Measurements from ENCODE around the gene ACTL9.
"Not testable (repeated sequence)": the region's sequence is repeated elsewhere in the genome, so short reads cannot be mapped to it uniquely, and the experiment has no call there.

The ACTL9 gene

GRCh38 chr19:8698433-8699063 lies at the start of gene ACTL9:
Gene ACTL9, minus strand, starts transcription at chr19:8698795. Its CDS starts 94 bp downstream, at chr19:8698701.
- no peak for DNase-seq (ENCODE audit: low spot score)

- DNase-seq (ENCODE audit: low spot score) = not testable (repeated sequence)
These were observed 40.9 kb upstream of the ACTL9 start for GRCh38 chr19:8739291-8740065.

- DNase-seq (ENCODE audit: low spot score) = no peak
These were observed 39.8 kb upstream of the ACTL9 start for GRCh38 chr19:8738377-8738776.

DNA sequence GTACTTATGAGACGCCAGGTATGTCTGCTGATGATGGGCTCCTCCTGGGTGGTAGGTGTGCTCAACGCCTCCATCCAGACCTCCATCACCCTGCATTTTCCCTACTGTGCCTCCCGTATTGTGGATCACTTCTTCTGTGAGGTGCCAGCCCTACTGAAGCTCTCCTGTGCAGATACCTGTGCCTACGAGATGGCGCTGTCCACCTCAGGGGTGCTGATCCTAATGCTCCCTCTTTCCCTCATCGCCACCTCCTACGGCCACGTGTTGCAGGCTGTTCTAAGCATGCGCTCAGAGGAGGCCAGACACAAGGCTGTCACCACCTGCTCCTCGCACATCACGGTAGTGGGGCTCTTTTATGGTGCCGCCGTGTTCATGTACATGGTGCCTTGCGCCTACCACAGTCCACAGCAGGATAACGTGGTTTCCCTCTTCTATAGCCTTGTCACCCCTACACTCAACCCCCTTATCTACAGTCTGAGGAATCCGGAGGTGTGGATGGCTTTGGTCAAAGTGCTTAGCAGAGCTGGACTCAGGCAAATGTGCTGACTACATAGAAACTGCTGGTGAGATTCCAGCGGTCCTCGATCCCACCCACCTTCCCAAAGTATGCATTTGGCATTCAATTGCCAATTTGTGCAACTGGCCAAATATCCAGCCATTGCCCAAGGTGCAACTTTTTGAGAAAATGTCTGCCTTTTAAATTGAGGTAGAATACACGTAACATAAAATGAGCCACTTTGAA lies 33.0 kb upstream of the ACTL9 start:
- no peak for DNase-seq (ENCODE audit: low spot score)

GRCh38 chr19:8724276-8724675 lies 25.7 kb upstream of the ACTL9 start:
- DNase-seq (ENCODE audit: low spot score) = no peak

DNA sequence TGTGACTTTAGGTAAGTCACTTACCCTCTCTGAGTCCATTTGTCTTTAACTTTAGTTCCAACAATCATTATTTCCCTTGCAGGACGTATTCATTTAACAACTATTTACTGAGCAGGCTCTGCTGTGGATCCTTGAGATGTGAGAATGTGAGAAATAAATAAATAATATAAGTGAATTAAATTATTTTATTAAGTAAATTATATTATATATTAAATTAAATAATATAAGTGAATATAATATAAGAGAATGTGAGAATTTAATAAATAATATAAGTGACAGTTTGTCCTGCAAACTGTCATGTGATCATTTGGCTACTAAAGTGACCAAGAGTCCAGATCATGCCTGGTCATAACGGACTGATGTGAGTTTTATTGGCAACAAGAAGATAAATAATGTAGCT lies 23.4 kb upstream of the ACTL9 start:
- no peak for DNase-seq (ENCODE audit: low spot score)

DNA sequence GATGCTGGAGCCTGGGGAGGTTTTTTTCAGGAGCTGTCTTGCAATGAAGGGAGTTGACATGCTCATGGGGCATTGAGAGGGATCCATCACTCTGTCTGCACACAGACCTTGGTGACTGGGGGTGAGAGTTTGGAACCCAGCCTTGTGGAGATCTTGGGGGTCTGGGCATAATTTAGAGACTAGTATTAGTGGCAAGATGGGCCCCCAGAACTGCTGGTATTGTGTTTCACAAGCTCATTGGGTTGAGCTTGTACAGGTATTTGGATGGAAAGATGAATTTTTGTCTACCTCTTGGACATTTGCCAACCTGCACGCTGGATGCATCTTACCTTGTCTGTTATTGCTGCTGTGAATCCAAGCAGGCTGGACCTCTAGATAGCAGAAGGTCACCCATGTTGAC lies 22.7 kb upstream of the ACTL9 start, which contains the start of gene OR2Z1:
TSS of gene OR2Z1 (plus strand) at position 301 of the 400 bp plus-strand sequence. CDS start 9,395 bp downstream, outside the sequence.
- DNase-seq (ENCODE audit: low spot score) = no peak

GRCh38 chr19:8710337-8710736 lies 11.7 kb upstream of the ACTL9 start:
- not testable (repeated sequence) for DNase-seq (ENCODE audit: low spot score)

DNA sequence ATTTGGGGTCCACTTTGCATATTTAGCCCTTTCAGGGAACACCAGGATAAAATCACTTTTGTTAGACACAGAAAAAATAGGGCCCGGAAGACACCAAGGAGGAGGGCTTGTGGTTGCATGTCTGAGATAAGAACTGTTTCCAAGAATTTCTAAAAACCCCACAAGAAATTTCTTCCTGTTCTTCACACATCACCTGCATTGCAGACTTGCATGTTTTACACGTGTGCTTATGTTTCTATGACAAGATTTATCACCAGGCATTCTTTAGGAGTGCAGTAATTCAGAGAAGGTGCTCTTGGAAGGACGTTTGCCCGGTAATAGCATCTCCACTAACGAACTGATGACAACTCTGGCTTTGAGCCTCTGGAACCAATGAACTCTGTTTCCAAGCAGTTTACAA lies 7.1 kb upstream of the ACTL9 start:
- DNase-seq (ENCODE audit: low spot score) = no peak

- DNase-seq (ENCODE audit: low spot score) = not testable (repeated sequence)
These were observed 6.7 kb upstream of the ACTL9 start for GRCh38 chr19:8705304-8705703.

DNA sequence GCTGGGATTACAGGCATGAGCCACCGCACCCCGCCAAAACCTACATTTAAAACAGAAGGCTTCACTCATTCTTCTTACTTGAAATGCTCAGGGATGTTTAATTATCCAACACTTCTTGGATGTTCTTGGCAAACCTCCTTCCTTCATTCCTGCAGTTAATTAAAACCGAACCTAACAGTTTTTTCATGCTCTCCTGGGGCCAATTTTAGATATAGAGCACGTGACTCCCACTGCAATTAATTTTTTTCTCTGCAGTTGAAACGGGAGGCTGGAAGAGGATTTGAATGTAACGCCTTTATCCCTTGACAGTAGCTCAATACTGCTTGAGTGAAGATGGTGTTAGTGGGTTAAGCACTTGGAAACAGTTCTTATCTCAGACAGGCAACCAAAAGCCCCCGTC lies 4.6 kb upstream of the ACTL9 start:
- no peak for DNase-seq (ENCODE audit: low spot score)

DNA sequence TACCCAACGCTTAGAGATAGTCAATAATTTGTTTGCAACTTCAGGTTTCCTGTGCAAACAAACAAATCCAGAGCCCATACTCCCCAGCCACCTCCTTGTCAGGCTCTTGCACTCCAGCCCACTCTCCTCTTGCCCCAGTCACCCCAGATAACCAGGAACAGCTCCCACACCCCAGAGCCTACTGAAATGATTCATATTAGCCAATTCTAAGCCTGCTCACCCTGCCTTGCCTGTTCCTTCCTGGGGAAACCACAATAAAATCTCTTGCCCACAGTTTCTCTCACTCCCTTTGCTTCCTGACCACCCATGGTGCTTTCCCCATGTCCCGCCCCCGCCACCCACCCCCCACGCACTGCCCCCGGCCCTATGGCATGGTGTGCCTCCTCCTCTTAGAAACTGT lies 3.8 kb upstream of the ACTL9 start:
- no peak for DNase-seq (ENCODE audit: low spot score)

DNA sequence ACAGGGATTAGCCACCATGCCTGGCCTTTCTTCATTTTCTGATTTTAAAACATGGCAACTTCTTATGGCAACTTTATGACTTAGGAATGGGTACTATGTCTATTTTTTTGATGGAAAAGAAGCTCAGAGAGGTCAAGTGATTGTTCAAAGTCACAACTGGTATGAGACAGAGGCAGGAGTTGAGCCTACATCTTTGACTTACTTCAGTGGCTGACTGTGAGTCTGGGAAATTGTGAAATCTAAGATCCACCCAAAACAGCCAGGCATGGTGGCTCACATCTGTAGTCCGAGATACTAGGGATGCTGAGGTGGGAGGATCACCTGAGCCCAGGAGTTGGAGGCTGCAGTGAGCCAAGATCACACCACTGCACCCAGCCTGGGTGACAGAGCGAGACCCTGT lies 2.4 kb upstream of the ACTL9 start:
- DNase-seq (ENCODE audit: low spot score) = no peak

DNA sequence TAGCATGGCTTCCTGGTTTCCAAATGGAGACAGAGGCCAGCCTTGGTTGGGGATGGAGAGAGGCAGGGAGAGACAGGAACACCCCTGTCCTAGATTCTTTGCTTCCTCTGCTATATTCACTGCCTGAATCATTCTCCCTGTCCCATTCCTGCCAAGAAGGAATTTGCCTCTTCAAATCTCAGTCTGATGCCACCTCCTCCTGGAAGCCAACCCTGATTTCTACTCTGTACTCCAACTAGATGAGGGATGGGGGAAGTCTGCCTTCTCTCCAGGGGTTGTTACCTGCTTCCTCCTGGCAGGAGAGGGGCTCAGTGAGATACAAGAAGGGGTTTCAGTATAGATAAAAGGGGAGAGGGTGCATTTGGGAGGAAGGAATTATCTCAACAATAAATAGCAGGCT lies 1.3 kb upstream of the ACTL9 start:
- no peak for DNase-seq (ENCODE audit: low spot score)

DNA sequence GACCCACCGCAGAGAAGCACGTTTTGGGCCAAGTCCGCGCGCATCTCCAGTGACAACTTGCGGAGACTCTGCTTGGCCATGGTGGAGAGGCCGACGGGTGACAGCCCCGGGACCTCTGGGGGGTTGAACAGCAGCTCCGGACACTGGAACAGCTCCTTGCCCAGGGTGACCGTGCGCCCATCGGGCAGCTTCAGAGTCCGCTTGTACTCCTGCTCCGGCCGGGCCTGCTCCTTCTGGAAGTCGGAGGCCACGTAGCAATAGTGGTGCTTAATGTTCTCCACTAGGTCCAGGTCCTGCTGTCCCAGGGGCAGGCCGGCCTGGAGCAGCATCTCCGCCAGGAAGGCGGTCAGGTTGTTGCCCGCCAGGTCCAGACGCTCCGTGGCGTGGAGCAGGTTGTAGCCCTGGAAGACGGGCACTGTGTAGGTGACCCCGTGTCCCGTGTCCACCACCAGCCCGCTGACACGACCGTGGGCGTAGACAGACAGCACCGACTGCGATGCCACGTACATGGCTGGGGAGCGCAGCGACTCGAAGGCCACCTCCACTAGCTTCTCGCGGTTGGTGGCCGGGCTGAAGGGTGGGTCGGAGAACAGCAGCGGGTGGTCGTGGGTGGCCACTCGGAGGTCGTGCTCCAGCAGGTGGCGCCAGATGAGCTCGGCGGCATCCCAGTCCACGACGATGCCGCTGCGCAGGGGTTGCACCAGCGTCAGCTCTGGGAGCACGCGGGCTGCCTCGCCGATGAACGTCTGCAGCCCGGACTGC lies 743 bp downstream of the ACTL9 start:
- no peak for DNase-seq (ENCODE audit: low spot score)

GRCh38 chr19:8696993-8697392 lies 1.6 kb downstream of the ACTL9 start:
- no peak for DNase-seq (ENCODE audit: low spot score)

DNA sequence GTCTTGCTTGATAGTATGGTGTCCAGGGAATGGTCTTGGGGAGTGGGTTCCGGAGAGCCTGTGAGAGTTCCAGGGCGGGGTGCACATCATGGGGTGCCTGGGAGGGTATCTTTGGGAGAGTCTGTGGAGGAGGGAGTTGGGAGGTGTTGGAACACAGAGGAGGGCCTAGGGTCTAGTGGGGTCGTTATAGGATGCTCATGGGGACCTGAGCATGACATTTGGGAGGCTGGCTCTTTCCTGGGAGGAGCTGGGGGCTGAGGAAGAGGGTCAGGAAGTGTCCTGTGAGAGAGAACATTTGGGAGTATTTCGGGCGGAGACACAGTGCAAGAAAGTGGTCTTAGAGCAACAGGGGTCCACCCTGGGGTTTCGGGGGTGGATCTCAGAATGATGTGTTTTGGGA lies 2.7 kb downstream of the ACTL9 start:
- DNase-seq (ENCODE audit: low spot score) = no peak

DNA sequence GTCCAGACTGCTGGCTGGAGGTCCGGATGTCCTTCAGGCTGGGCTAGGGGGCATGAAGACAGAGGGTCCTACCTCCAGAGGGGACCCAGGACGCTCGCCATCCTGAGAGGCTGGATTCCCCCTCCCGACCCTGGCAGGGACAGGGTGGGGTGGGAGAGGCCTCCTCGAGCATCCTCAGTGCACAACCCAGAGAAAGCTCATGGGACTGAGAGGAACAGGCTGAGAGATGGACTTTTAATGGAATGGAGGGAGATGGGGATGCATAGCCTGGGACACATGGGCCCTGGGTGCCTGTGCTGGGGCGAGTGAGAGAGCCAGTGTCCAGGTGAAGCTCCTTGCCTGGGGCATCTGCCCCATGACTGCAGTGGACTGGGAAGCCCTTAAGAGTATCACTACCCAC lies 3.1 kb downstream of the ACTL9 start:
- DNase-seq (ENCODE audit: low spot score) = no peak

GRCh38 chr19:8690753-8691539 lies 7.6 kb downstream of the ACTL9 start:
- DNase-seq (ENCODE audit: low spot score) = no peak

- DNase-seq (ENCODE audit: low spot score) = no peak
These were observed 9.7 kb downstream of the ACTL9 start for GRCh38 chr19:8688930-8689329.

DNA sequence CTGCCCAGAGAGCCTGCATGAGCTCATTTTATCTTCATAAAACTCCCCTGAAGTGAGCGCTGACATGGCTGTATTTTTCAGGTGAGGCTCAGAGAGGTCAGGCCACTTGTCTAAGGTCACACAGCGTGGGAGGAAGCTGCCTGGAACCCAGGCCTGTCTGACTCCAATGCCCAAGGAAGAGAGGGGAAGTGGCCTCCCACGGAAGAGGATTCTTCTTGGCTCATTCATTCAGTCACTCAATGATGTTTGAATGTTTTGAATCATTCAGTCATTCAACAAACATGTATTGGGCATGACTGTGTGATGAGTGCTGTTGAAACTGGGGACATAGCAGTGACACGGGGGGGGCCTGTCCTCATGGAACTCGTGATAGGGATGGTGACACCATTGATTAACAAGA lies 12.0 kb downstream of the ACTL9 start:
- no peak for DNase-seq (ENCODE audit: low spot score)

All from HuH-7 (cell line).